Measurements from ENCODE around the gene SLC8A1. TPM values are rescaled to one million over a fixed set of nuclear protein-coding genes. Genes with fewer than 3 reads are reported as not detected.

Gene SLC8A1
- total and polyA plus RNA-seq, 10 of the 15 experiments (the other 5 are each of a cell fraction or from before 2014, with no cell fraction given), result under 0.01 to 1.2 (median 0.01) TPM; not detected in 3

DNA sequence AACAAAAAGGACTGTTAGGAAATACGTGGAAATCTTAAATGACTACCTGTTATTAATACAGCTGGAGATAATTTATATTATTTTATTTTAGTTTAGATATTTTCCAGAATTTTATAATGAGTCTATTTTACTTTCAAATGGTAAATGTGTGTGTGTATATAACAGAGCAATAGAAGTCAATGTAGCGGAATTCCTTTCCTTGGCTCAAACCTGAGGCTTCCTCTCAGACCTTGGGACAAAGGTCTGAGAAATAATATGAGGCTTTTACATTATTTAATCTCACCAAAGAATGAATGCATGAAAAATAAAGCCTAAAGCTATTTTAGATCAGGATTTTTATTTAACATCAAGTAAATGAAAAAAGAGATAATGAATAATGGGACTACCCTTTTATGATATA, 65.7 kb downstream of the SLC8A1 start:
- SMC1A ChIA-PET (ENCODE audit: uncharacterized antibody, unreplicated experiment), result no interaction called here
- no peaks in the 10 kb centered on the region for H3K79me2 ChIP-seq (ENCODE audit: control insufficient read depth, insufficient read depth, low read length)
- BruUV-seq (replicated peaks), result no TSS peak
- H4K20me1 ChIP-seq (ENCODE audit: control insufficient read depth, insufficient read depth), result no peaks in the 10 kb centered on the region
- ATAC-seq (no peak), FAIRE-seq (no peak), DNase-seq (ENCODE audit: low read depth, low spot score) (no peak)
- in situ Hi-C loops (cut with MboI) (no loop called here), intact Hi-C loops (cut with micrococcal nuclease; ENCODE audit: unreplicated experiment) (no loop called here)
- CTCF ChIA-PET, result no interaction called here
- POLR2A ChIA-PET, result no interaction called here
- TF ChIP-seq HDAC6 (IDR thresholded peaks at IDR 0.05; ENCODE audit: unreplicated experiment) (no peak), EP300 (IDR thresholded peaks at IDR 0.05; ENCODE audit: borderline replicate concordance in 1 of 2, control insufficient read depth in 1 of 2, low read depth in 2 of 2, low read length in 2 of 2) (no peak), NBN (IDR thresholded peaks at IDR 0.05) (no peak), CEBPB (IDR thresholded peaks at IDR 0.05; ENCODE audit: borderline replicate concordance in 1 of 2, low read depth in 2 of 2, low read length in 2 of 2) (no peak)
- no peak overlapping the region for H3K9ac ChIP-seq (ENCODE audit: control insufficient read depth, insufficient read depth, low read length)
- WGBS (ENCODE audit: insufficient coverage, insufficient replicate concordance, low lambda C conversion rate, missing lambda C conversion rate), result 44% methylated on average over 2 of the region's 2 CpGs
- H3K27ac ChIP-seq (ENCODE audit: control insufficient read depth, insufficient read depth), result no peak overlapping the region
- H2AFZ ChIP-seq (ENCODE audit: control insufficient read depth, low read depth, low read length), result no peak overlapping the region
- H3K9me3 ChIP-seq (replicated peaks; ENCODE audit: control insufficient read depth, insufficient read depth, low read length), result peaks cover 2% of the 10 kb centered on the region; the same call in 2 of the 3 replicates
- H3K27me3 ChIP-seq (replicated peaks in 1 of 2; ENCODE audit: control insufficient read depth in 2 of 2, insufficient read depth in 2 of 2, low read length in 1 of 2), result no peaks in the 10 kb centered on the region
- RAD21 ChIA-PET (ENCODE audit: unreplicated experiment), result interaction anchor here (0.6 kb wide), 1 partner anchor 38 kb away, joined by 3 read pairs; no protein-coding TSS in a partner anchor
- H3K4me3 ChIP-seq, result no peak overlapping the region
- no peaks in the 10 kb centered on the region for H3K36me3 ChIP-seq (ENCODE audit: control insufficient read depth in 2 of 2, insufficient read depth in 2 of 2, low read length in 1 of 2)
- H3K4me2 ChIP-seq (ENCODE audit: control insufficient read depth, insufficient read depth), result no peak overlapping the region
- no peaks in the 10 kb centered on the region for H3K4me1 ChIP-seq (ENCODE audit: control insufficient read depth, insufficient read depth, low read length)

DNA sequence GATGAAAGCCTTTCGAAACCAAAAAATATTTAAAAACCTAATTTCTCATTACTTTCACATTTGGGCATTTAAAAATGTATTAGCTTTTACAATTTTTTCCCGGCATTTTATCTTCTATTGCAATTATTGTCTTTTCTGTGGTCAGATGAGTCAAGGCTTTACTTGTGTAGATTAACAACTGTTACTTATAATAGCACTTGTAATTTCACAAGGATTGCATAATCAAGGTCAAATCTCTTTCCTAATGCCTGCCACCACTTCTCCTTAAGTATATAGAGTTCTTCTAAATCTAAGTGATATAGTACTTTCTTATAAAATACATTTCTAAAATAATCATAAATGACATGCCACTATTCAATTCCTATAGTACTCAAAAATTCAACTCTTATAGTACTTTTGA, 67.2 kb downstream of the SLC8A1 start:
- Histone ChIP-seq H3K4me2 (ENCODE audit: control insufficient read depth, insufficient read depth) (no peak overlapping the region), H2AFZ (ENCODE audit: control insufficient read depth, low read depth, low read length) (no peak overlapping the region), H4K20me1 (ENCODE audit: control insufficient read depth, insufficient read depth) (no peaks in the 10 kb centered on the region), H3K9me3 (replicated peaks; ENCODE audit: control insufficient read depth, insufficient read depth, low read length) (peaks cover 2% of the 10 kb centered on the region; the same call in 2 of the 3 replicates), H3K36me3 (ENCODE audit: control insufficient read depth in 2 of 2, insufficient read depth in 2 of 2, low read length in 1 of 2) (no peaks in the 10 kb centered on the region), H3K27me3 (replicated peaks in 1 of 2; ENCODE audit: control insufficient read depth in 2 of 2, insufficient read depth in 2 of 2, low read length in 1 of 2) (no peaks in the 10 kb centered on the region), H3K4me1 (ENCODE audit: control insufficient read depth, insufficient read depth, low read length) (no peaks in the 10 kb centered on the region), H3K9ac (ENCODE audit: control insufficient read depth, insufficient read depth, low read length) (no peak overlapping the region), H3K27ac (ENCODE audit: control insufficient read depth, insufficient read depth) (no peak overlapping the region), H3K4me3 (no peak overlapping the region), H3K79me2 (ENCODE audit: control insufficient read depth, insufficient read depth, low read length) (no peaks in the 10 kb centered on the region)
- in situ Hi-C loops (cut with MboI), result no loop called here
- intact Hi-C loops (cut with micrococcal nuclease; ENCODE audit: unreplicated experiment), result no loop called here
- ChIA-PET POLR2A (no interaction called here), SMC1A (ENCODE audit: uncharacterized antibody, unreplicated experiment) (no interaction called here), CTCF (no interaction called here), RAD21 (ENCODE audit: unreplicated experiment) (no interaction called here)
- ATAC-seq (no peak), DNase-seq (ENCODE audit: low read depth, low spot score) (no peak), FAIRE-seq (no peak)
- TF ChIP-seq CEBPB (IDR thresholded peaks at IDR 0.05; ENCODE audit: borderline replicate concordance in 1 of 2, low read depth in 2 of 2, low read length in 2 of 2) (no peak), RCOR1 (conservative IDR thresholded peaks at IDR 0.05; ENCODE audit: low read depth, low read length) (no peak), GABPA (IDR thresholded peaks at IDR 0.05; ENCODE audit: low read depth) (no peak), CBFB (IDR thresholded peaks at IDR 0.05; ENCODE audit: low read depth) (no peak), IRF4 (IDR thresholded peaks at IDR 0.05; ENCODE audit: low read depth, low read length) (no peak), TCF3 (IDR thresholded peaks at IDR 0.05; ENCODE audit: borderline replicate concordance, insufficient read depth, low read depth, low read length) (no peak), DPF2 (IDR thresholded peaks at IDR 0.05) (no peak), NR2F1 (conservative IDR thresholded peaks at IDR 0.05) (no peak)
- TF ChIP-seq, protein P1, sequence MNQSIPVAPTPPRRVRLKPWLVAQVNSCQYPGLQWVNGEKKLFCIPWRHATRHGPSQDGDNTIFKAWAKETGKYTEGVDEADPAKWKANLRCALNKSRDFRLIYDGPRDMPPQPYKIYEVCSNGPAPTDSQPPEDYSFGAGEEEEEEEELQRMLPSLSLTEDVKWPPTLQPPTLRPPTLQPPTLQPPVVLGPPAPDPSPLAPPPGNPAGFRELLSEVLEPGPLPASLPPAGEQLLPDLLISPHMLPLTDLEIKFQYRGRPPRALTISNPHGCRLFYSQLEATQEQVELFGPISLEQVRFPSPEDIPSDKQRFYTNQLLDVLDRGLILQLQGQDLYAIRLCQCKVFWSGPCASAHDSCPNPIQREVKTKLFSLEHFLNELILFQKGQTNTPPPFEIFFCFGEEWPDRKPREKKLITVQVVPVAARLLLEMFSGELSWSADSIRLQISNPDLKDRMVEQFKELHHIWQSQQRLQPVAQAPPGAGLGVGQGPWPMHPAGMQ (IDR thresholded peaks at IDR 0.05; ENCODE audit: borderline replicate concordance), result no peak
- WGBS (ENCODE audit: insufficient coverage, insufficient replicate concordance, low lambda C conversion rate, missing lambda C conversion rate), result 13% methylated on average over 2 of the region's 2 CpGs
- BruUV-seq (replicated peaks), result no TSS peak

All from GM12878 (cell line).